IPS-NIHi7 (cell line): ENCODE results near the gene PLCH1.
A peak's percentile ranks its signal among the peaks of the same experiment; 100 is the strongest.
"Not testable (repeated sequence)": the region's sequence is repeated elsewhere in the genome, so short reads cannot be mapped to it uniquely, and the experiment has no call there.

Experiments
- DNase-seq: peaks from one replicate; pipeline ENCODE4 v3.0.0; 2012; ENCODE audit warnings: mixed read lengths; ENCODE audit errors: extremely low spot score

The PLCH1 gene

GRCh38 chr3:155641956-155642355 lies 102.9 kb downstream of the PLCH1 start:
- DNase-seq: no peak

- DNase-seq: no peak
Observed at GRCh38 chr3:155640098-155640497, 104.8 kb downstream of the PLCH1 start.

- DNase-seq: no peak
Observed at GRCh38 chr3:155639462-155640055, 105.3 kb downstream of the PLCH1 start.

- not testable (repeated sequence) for DNase-seq
Observed at GRCh38 chr3:155638461-155638860, 106.4 kb downstream of the PLCH1 start.

- no peak for DNase-seq
Observed at GRCh38 chr3:155637567-155637966, 107.3 kb downstream of the PLCH1 start.

GRCh38 chr3:155635056-155635455 lies 109.8 kb downstream of the PLCH1 start:
- no peak for DNase-seq

- DNase-seq: no peak
Observed at GRCh38 chr3:155634121-155634719, 110.7 kb downstream of the PLCH1 start.

- DNase-seq: no peak
Observed at GRCh38 chr3:155631323-155632019, 113.4 kb downstream of the PLCH1 start.

- no peak for DNase-seq
Observed at GRCh38 chr3:155629556-155629955, 115.3 kb downstream of the PLCH1 start.

GRCh38 chr3:155629056-155629455 lies 115.8 kb downstream of the PLCH1 start:
- no peak for DNase-seq

GRCh38 chr3:155622647-155623046 lies 122.2 kb downstream of the PLCH1 start:
- DNase-seq: not testable (repeated sequence)

GRCh38 chr3:155620552-155620951 lies 124.3 kb downstream of the PLCH1 start:
- not testable (repeated sequence) for DNase-seq

GRCh38 chr3:155619118-155619915 lies 125.6 kb downstream of the PLCH1 start:
- DNase-seq: peak; percentile 71

GRCh38 chr3:155618543-155618942 lies 126.3 kb downstream of the PLCH1 start:
- DNase-seq: no peak

- no peak for DNase-seq
Observed at GRCh38 chr3:155617346-155617925, 127.4 kb downstream of the PLCH1 start.

GRCh38 chr3:155615141-155615540 lies 129.7 kb downstream of the PLCH1 start:
- not testable (repeated sequence) for DNase-seq

- not testable (repeated sequence) for DNase-seq
Observed at GRCh38 chr3:155614410-155614809, 130.5 kb downstream of the PLCH1 start.

GRCh38 chr3:155611456-155611855 lies 133.4 kb downstream of the PLCH1 start:
- DNase-seq: no peak

- DNase-seq: no peak
Observed at GRCh38 chr3:155609586-155609985, 135.3 kb downstream of the PLCH1 start.

GRCh38 chr3:155608228-155608920 lies 136.5 kb downstream of the PLCH1 start:
- DNase-seq: no peak

- no peak for DNase-seq
Observed at GRCh38 chr3:155607761-155608160, 137.1 kb downstream of the PLCH1 start.
